Measurements from ENCODE around the gene ELOVL2.

Gene ELOVL2

GRCh38 chr6:11039040-11039439 lies 5.1 kb downstream of the ELOVL2 start:
- no peak overlapping the region for H3K4me2 ChIP-seq (ENCODE audit: low read depth, low read length, poor library complexity, severe bottlenecking)
- no peaks in the 10 kb centered on the region for H3K4me1 ChIP-seq (ENCODE audit: insufficient read depth, low read length, poor library complexity, severe bottlenecking)
- H4K20me1 ChIP-seq (ENCODE audit: insufficient read depth, low read length, poor library complexity, severe bottlenecking): no peaks in the 10 kb centered on the region
- H3K9ac ChIP-seq (ENCODE audit: low read depth, low read length, poor library complexity, severe bottlenecking): no peak overlapping the region
- TF ChIP-seq EZH2phosphoT487 (IDR thresholded peaks at IDR 0.05; ENCODE audit: borderline replicate concordance) (no peak), CTCF (conservative IDR thresholded peaks at IDR 0.05; ENCODE audit: low read length) (no peak)
- H3K9me2 ChIP-seq (replicated peaks; ENCODE audit: low read depth, low read length): no peaks in the 10 kb centered on the region
- no peaks in the 10 kb centered on the region for H3K27me3 ChIP-seq (ENCODE audit: insufficient read depth, low read length, poor library complexity, severe bottlenecking)
- no peak overlapping the region for H3K4me3 ChIP-seq (ENCODE audit: low read length, poor library complexity, severe bottlenecking)
- H3F3A ChIP-seq (ENCODE audit: low read depth): no peaks in the 10 kb centered on the region
- H3K36me3 ChIP-seq (ENCODE audit: insufficient read depth, low read length): no peaks in the 10 kb centered on the region
- no peaks in the 10 kb centered on the region for H3K79me2 ChIP-seq (ENCODE audit: insufficient read depth, low read length)
- H3K9me3 ChIP-seq (ENCODE audit: insufficient read depth, low read depth, low read length): no peaks in the 10 kb centered on the region
- H2AFZ ChIP-seq (ENCODE audit: low read length): no peak overlapping the region

GRCh38 chr6:11036977-11037430 lies 7.1 kb downstream of the ELOVL2 start:
- no peak overlapping the region for H3K4me3 ChIP-seq (ENCODE audit: low read length, poor library complexity, severe bottlenecking)
- no peaks in the 10 kb centered on the region for H3K79me2 ChIP-seq (ENCODE audit: insufficient read depth, low read length)
- TF ChIP-seq CTCF (conservative IDR thresholded peaks at IDR 0.05; ENCODE audit: low read length): no peak
- no peak for TF ChIP-seq EZH2phosphoT487 (IDR thresholded peaks at IDR 0.05; ENCODE audit: borderline replicate concordance)
- no peaks in the 10 kb centered on the region for H3F3A ChIP-seq (ENCODE audit: low read depth)
- no peaks in the 10 kb centered on the region for H4K20me1 ChIP-seq (ENCODE audit: insufficient read depth, low read length, poor library complexity, severe bottlenecking)
- H3K9me2 ChIP-seq (replicated peaks; ENCODE audit: low read depth, low read length): no peaks in the 10 kb centered on the region
- H3K36me3 ChIP-seq (ENCODE audit: insufficient read depth, low read length): no peaks in the 10 kb centered on the region
- H3K9ac ChIP-seq (ENCODE audit: low read depth, low read length, poor library complexity, severe bottlenecking): no peak overlapping the region
- H2AFZ ChIP-seq (ENCODE audit: low read length): no peak overlapping the region
- no peaks in the 10 kb centered on the region for H3K27me3 ChIP-seq (ENCODE audit: insufficient read depth, low read length, poor library complexity, severe bottlenecking)
- no peaks in the 10 kb centered on the region for H3K9me3 ChIP-seq (ENCODE audit: insufficient read depth, low read depth, low read length)
- no peak overlapping the region for H3K4me2 ChIP-seq (ENCODE audit: low read depth, low read length, poor library complexity, severe bottlenecking)
- H3K4me1 ChIP-seq (ENCODE audit: insufficient read depth, low read length, poor library complexity, severe bottlenecking): no peaks in the 10 kb centered on the region

- no peak overlapping the region for H3K4me3 ChIP-seq (ENCODE audit: low read length, poor library complexity, severe bottlenecking)
- no peaks in the 10 kb centered on the region for H3K4me1 ChIP-seq (ENCODE audit: insufficient read depth, low read length, poor library complexity, severe bottlenecking)
- H2AFZ ChIP-seq (ENCODE audit: low read length): no peak overlapping the region
- no peaks in the 10 kb centered on the region for H3K27me3 ChIP-seq (ENCODE audit: insufficient read depth, low read length, poor library complexity, severe bottlenecking)
- no peaks in the 10 kb centered on the region for H3K36me3 ChIP-seq (ENCODE audit: insufficient read depth, low read length)
- H3K79me2 ChIP-seq (ENCODE audit: insufficient read depth, low read length): no peaks in the 10 kb centered on the region
- no peak overlapping the region for H3K4me2 ChIP-seq (ENCODE audit: low read depth, low read length, poor library complexity, severe bottlenecking)
- no peaks in the 10 kb centered on the region for H3K9me2 ChIP-seq (replicated peaks; ENCODE audit: low read depth, low read length)
- H3K9ac ChIP-seq (ENCODE audit: low read depth, low read length, poor library complexity, severe bottlenecking): no peak overlapping the region
- H4K20me1 ChIP-seq (ENCODE audit: insufficient read depth, low read length, poor library complexity, severe bottlenecking): no peaks in the 10 kb centered on the region
- no peaks in the 10 kb centered on the region for H3F3A ChIP-seq (ENCODE audit: low read depth)
- H3K9me3 ChIP-seq (ENCODE audit: insufficient read depth, low read depth, low read length): no peaks in the 10 kb centered on the region
- TF ChIP-seq EZH2phosphoT487 (IDR thresholded peaks at IDR 0.05; ENCODE audit: borderline replicate concordance): no peak
- TF ChIP-seq CTCF (conservative IDR thresholded peaks at IDR 0.05; ENCODE audit: low read length): no peak
These were observed 7.8 kb downstream of the ELOVL2 start for GRCh38 chr6:11036351-11036740.
